Lower lobe of right lung (tissue), 2 donors: ENCODE data around the gene PTPN5. TPM values are rescaled to one million over a fixed set of nuclear protein-coding genes. Genes with fewer than 3 reads are reported as not detected.

Experiments
- ATAC-seq, 2 donors: fragments of 200-7000 bp; cut with Tn5 transposase; one replicate each; pipeline ENCODE4 v1.9.1; 2020 to 2022; ENCODE audit warnings: mild to moderate bottlenecking in 2 of 2, moderate library complexity in 2 of 2
- DNase-seq: peaks from one replicate; pipeline ENCODE4 v3.0.0-alpha.2; 2020
- H3K27ac ChIP-seq: fragments of 200-600 bp; one replicate; pipeline ENCODE4 v1.8.0; 2022
- H3K27me3 ChIP-seq: fragments of 200-600 bp; one replicate; pipeline ENCODE4 v1.8.0; 2022; ENCODE audit warnings: low read depth
- H3K36me3 ChIP-seq: fragments of 200-600 bp; one replicate; pipeline ENCODE4 v1.8.0; 2022; ENCODE audit warnings: mild to moderate bottlenecking
- H3K4me1 ChIP-seq: fragments of 200-600 bp; one replicate; pipeline ENCODE4 v1.8.0; 2022
- H3K4me3 ChIP-seq: fragments of 200-600 bp; one replicate; pipeline ENCODE4 v1.8.0; 2022; ENCODE audit warnings: mild to moderate bottlenecking
- H3K9me3 ChIP-seq: fragments of 200-600 bp; one replicate; pipeline ENCODE4 v1.8.0; 2022
- CTCF ChIP-seq: fragments of 200-600 bp; IDR thresholded peaks from one replicate; pipeline ENCODE4 v1.8.0; 2022; ENCODE audit warnings: antibody characterized with exemption, mild to moderate bottlenecking
- intact Hi-C: fragments of 100-400 bp; cut with DNase I; formaldehyde crosslinking; loops from one replicate; pipeline ENCODE4 v1.11.0; 2022
- total RNA-seq: library from RNA; stranded (reverse); fragmentation: NEBNext Ultra II Directional; extraction: Animal tissue kit (Norgen Biotek cat#: 25700); gene quantifications from one replicate; pipeline ENCODE4 v1.2.1, GENCODE V29; 2021
- donor health status: DM: no; HTN: yes; CAD: no; lungs with severe emphysema.

Gene PTPN5
- total RNA-seq, 1 donor from 2014 or later, result 0.80 TPM

GRCh38 chr11:18731441-18731840, 60.2 kb downstream of the PTPN5 start:
- ATAC-seq (no peak), DNase-seq (no peak)
- Histone ChIP-seq H3K9me3 (no peaks in the 10 kb centered on the region), H3K27me3 (no peaks in the 10 kb centered on the region), H3K4me3 (no peak overlapping the region), H3K27ac (no peak overlapping the region), H3K4me1 (peaks cover 7% of the 10 kb centered on the region), H3K36me3 (no peaks in the 10 kb centered on the region)
- TF ChIP-seq CTCF, result no peak
- intact Hi-C loops, result no loop called here

GRCh38 chr11:18730020-18730419, 61.6 kb downstream of the PTPN5 start:
- no peak for TF ChIP-seq CTCF
- intact Hi-C loops, result no loop called here
- Histone ChIP-seq H3K27ac (no peak overlapping the region), H3K9me3 (no peaks in the 10 kb centered on the region), H3K4me3 (no peak overlapping the region), H3K4me1 (peaks cover 7% of the 10 kb centered on the region), H3K36me3 (no peaks in the 10 kb centered on the region), H3K27me3 (no peaks in the 10 kb centered on the region)
- no peak for ATAC-seq
- DNase-seq, result no peak

- DNase-seq (no peak), ATAC-seq (no peak)
- Histone ChIP-seq H3K9me3 (no peaks in the 10 kb centered on the region), H3K27ac (no peak overlapping the region), H3K4me1 (peaks cover 7% of the 10 kb centered on the region), H3K27me3 (no peaks in the 10 kb centered on the region), H3K36me3 (no peaks in the 10 kb centered on the region), H3K4me3 (no peak overlapping the region)
- intact Hi-C loops, result no loop called here
- TF ChIP-seq CTCF, result no peak
Observed at GRCh38 chr11:18729426-18729825, 62.2 kb downstream of the PTPN5 start.

GRCh38 chr11:18728658-18729057, 62.9 kb downstream of the PTPN5 start:
- H3K4me1 ChIP-seq, result peaks cover 7% of the 10 kb centered on the region
- H3K27me3 ChIP-seq, result no peaks in the 10 kb centered on the region
- no peak for TF ChIP-seq CTCF
- DNase-seq, result no peak
- no peaks in the 10 kb centered on the region for H3K9me3 ChIP-seq
- H3K27ac ChIP-seq, result no peak overlapping the region
- no peak for ATAC-seq
- H3K4me3 ChIP-seq, result no peak overlapping the region
- intact Hi-C loops, result no loop called here
- no peaks in the 10 kb centered on the region for H3K36me3 ChIP-seq

- Histone ChIP-seq H3K27me3 (no peaks in the 10 kb centered on the region), H3K4me1 (peaks cover 7% of the 10 kb centered on the region), H3K4me3 (no peak overlapping the region), H3K9me3 (no peaks in the 10 kb centered on the region), H3K36me3 (no peaks in the 10 kb centered on the region), H3K27ac (no peak overlapping the region)
- ATAC-seq, result peak; percentile 31 to 63
- no peak for DNase-seq
- peak; percentile 73 for TF ChIP-seq CTCF
- intact Hi-C loops, result no loop called here
Observed at GRCh38 chr11:18727479-18728236, 63.9 kb downstream of the PTPN5 start.
